T-helper 1 cell (primary cell): ENCODE data around the gene ATG7.
"Not testable (repeated sequence)": the region's sequence is repeated elsewhere in the genome, so short reads cannot be mapped to it uniquely, and the experiment has no call there.

Experiments
- DNase-seq, 5 donors: peaks; one replicate each; pipeline ENCODE4 v3.0.0-alpha.2; 2012 to 2020

The ATG7 gene

GRCh38 chr3:11595024-11595423, 322.8 kb downstream of the ATG7 start:
- DNase-seq = not testable (repeated sequence)

DNA sequence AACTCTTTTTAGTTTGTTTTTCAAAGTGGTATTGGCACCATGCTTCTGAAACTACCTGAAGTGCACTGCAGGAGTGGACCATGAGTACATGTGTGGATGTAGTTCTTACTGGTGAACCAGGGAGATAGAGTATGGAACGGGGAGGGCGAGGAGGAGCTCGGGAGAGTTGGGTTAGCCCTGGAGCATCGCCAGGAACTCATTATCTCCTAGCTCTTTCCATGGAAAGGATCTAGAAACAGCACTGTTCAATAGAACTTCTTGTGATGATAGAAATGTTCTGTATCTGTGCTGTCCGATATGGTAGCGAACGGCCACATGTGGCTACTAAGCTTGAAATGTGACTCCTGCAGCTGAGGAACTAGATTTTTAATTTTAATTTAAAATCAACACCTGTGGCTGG, 324.2 kb downstream of the ATG7 start:
- no peak for DNase-seq

DNA sequence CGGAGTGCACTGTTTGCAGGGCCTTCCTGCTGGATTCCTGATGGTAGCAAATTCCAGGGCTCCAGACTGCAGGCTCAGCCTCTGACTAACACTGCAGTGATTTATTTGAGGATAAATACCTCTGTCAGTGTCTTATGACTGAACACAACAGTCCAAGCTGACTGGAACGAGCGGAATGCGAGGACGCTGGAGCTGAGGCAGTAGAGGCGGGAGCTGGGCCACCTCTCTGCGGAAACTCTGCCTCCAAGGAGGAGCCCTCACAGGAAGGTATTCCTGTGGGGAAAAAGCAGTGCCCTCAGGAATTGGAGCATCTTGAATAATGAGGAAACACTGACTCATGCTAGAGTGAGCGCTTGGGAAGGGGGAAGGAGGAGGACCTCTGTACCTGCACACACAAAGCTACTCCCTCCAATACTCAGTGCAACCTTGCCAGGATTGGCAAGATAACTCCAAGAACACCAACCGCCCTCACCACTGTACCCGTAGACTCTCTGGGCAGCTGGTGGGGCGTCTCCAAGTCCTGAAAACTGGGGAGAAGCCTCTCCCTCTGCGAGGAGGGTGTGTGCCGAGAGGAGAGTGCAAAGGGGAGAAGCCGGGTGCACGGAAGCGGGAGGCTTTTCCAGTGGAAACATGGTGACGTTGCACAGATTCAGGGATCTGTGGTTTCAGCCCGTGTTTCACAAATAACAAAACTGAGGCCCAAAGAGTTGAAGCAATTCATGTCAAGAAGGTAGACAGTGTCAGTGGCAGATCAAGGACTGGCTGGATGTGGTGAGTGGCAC, 328.5 kb downstream of the ATG7 start:
- no peak for DNase-seq

DNA sequence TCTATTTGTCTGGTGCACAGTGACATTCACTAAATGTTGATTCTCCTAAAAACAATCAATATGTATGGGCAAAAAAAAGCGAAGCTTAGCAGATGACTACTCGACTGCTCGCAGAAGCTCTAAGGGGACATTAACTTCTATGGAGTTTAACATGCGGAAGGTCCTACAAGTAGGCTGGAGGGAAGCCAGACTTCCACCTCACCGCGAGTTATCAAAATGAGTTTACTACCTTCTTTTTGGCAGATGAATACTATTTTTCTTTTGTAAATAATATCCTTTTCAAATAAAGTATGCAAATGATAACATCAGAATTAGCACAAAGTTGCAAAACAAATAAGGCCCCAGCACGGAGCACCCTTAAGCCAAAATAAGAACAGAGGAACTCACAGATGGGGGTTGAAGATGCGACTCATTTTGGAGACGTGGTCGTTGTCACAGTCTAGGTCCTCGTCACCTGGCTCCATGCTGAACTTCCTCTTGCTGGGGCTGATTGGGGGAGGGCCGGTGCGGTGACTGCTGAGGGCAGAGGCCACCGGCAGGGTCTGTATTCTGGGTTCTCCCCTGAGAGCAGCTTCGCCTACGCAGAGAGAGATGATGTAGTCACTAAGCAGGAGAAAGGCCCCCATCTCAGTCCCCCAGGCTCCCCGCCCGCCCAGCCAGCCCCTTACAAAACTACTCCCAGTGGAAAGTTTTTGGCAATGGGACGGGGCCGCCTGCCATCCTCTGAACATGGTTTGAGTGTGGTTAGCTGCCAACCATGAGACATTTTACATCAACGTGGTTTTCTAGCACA, 329.4 kb downstream of the ATG7 start:
- no peak for DNase-seq

DNA sequence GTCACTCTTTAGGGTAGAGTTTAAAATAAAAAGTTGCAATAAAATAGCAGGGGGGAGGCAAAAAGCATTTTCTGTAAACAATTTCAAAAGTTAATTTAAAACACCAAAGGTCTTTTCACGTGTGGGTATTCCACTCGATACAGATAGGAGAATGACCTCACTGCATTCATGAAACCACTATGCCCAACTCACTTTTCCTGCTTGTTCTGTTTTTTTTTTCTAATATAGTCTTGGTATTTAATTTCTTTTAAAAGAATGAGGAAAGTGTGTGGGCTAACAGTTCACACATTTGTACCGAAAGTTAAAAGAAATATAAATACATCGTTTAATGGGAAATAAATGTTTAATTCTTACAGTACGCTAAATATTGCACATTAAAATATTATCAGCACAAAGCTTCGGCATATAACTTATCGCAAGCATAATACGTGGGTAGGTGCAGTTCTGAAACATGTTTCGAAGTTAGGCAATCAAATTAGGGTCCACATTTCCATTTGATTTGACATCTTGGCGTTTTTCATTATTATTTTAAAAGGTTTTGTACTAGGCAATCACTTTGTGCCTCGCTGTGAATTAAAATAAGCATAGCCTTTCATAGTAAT, 330.1 kb downstream of the ATG7 start:
- no peak for DNase-seq

- DNase-seq = no peak
Measured at GRCh38 chr3:11602886-11603527, 330.8 kb downstream of the ATG7 start.

- DNase-seq = no peak
Measured at GRCh38 chr3:11603628-11604027, 331.4 kb downstream of the ATG7 start.

DNA sequence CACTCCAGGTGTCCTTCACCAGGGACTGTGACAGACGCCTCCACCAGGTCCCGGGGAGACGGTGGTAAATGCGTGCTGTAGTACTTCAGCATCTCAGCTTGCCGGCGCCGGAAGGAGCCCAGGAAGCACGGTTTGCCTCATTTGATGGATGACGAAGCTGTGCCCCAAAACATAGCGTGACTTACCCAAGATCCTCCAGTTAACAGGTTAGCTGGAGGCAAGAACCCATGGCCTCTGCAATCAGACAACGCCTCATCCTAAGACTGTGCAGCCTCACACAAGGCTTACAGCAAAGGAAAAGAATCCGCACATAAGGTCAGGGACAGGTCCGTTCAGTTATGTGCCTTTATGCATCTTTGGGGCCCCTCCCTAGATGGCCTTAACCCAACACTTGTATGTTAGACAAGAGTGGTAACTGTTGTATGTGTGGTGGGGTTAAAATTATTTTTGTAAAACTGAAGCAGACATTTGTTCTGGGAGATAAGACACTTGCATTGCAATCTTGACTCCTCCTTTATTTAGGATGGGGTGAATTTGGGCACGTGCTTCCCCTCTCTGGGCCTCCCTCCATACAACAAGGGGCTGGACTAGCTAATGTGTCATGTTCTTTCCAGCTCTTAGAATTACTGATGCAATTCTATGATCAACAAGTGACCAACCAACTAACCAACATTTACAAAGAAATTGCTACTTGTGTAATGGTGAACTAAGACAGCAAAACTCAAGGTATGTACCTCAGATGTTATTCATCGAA, 332.1 kb downstream of the ATG7 start:
- no peak for DNase-seq

DNA sequence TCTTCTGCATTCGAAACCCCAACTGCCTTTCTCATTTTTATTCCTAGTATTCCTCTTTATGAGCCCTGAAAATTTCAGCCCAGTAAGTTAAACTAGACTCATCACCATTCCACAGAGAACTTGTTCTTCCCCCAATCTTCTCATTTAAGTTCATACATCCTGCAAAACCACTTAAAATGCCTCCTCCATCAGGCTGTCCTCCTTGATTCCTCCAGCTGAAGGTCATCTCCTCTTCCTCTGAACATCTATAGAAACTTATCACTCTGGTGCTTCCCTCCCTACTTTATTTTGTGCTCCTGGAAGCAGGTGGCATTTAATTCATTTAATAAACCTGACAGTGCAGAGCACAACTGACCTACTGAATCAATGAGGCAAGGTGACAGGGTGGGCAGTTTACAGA, 333.2 kb downstream of the ATG7 start:
- no peak for DNase-seq

- no peak for DNase-seq
Measured at GRCh38 chr3:11606090-11606784, 334.0 kb downstream of the ATG7 start.

DNA sequence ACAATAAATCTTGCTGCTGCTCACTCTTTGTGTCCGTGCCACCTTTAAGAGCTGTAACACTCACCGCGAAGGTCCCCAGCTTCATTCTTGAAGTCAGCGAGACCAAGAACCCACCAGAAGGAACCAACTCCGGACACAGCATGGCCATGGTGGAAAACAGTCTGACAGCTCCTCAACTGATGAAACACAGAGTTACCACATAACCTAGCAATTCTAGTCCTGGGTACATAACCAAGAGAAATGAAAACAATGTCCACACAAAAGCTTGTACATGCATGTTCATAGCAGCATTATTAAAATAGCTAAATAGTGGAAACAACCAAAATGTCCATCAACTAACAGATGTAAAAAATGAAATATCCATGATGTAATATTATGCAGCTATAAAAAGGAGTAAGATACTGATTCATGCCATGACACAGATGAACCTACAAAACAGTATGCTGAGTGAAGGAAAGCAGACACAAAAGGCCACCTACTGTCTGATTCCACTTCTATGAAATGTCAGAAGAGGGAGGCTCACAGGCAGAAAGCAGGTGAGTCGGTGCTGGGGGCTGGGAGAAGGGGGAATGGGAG, 334.8 kb downstream of the ATG7 start:
- DNase-seq = no peak
